Mesendoderm (in vitro differentiated cells): ENCODE measurements around the gene HDAC7.

ENCODE experiments used
- DNase-seq: peaks from one replicate; pipeline ENCODE4 v3.0.0; 2013
- H2AK5ac ChIP-seq: 2 replicates; pipeline ENCODE4 v1.6.1; 2013; ENCODE audit warnings: low read length, inconsistent platforms
- H2BK120ac ChIP-seq: 2 replicates; pipeline ENCODE4 v1.6.1; 2013; ENCODE audit warnings: low read depth, mild to moderate bottlenecking, low read length, moderate library complexity, mixed read lengths
- H2BK15ac ChIP-seq: replicated peaks from 2 replicates; pipeline ENCODE4 v1.6.1; 2013; ENCODE audit warnings: low read depth, mild to moderate bottlenecking, moderate library complexity
- H2BK5ac ChIP-seq: 2 replicates; pipeline ENCODE4 v1.6.1; 2013; ENCODE audit warnings: low read length, inconsistent platforms
- H3K18ac ChIP-seq: 2 replicates; pipeline ENCODE4 v1.6.1; 2013; ENCODE audit warnings: mild to moderate bottlenecking, low read length, mixed read lengths
- H3K23ac ChIP-seq: one replicate; pipeline ENCODE4 v1.6.1; 2013; ENCODE audit warnings: low read length
- H3K27ac ChIP-seq: 2 replicates; pipeline ENCODE4 v1.5.1; 2013; ENCODE audit warnings: low read depth, mild to moderate bottlenecking, inconsistent platforms, low read length, moderate library complexity
- H3K27me3 ChIP-seq: 2 replicates; pipeline ENCODE4 v1.6.1; 2013; ENCODE audit warnings: low read length, control low read depth, mild to moderate bottlenecking, inconsistent platforms; ENCODE audit not compliant: insufficient read depth, poor library complexity
- H3K36me3 ChIP-seq: 2 replicates; pipeline ENCODE4 v1.6.1; 2013; ENCODE audit warnings: low read length, inconsistent platforms; ENCODE audit not compliant: control insufficient read depth, insufficient read depth
- H3K4ac ChIP-seq: one replicate; pipeline ENCODE4 v1.6.1; 2013; ENCODE audit warnings: low read depth, mild to moderate bottlenecking, low read length, moderate library complexity
- H3K4me1 ChIP-seq: 2 replicates; pipeline ENCODE4 v1.6.1; 2013; ENCODE audit warnings: low read depth, low read length, inconsistent platforms; ENCODE audit not compliant: control insufficient read depth
- H3K4me2 ChIP-seq: 2 replicates; pipeline ENCODE4 v1.6.1; 2013; ENCODE audit warnings: low read length
- H3K4me3 ChIP-seq: 2 replicates; pipeline ENCODE4 v1.5.1; 2013; ENCODE audit warnings: mild to moderate bottlenecking, low read length
- H3K56ac ChIP-seq: one replicate; pipeline ENCODE4 v1.6.1; 2013; ENCODE audit warnings: low read length
- H3K79me1 ChIP-seq: 2 replicates; pipeline ENCODE4 v1.6.1; 2013; ENCODE audit warnings: low read length, inconsistent platforms
- H3K79me2 ChIP-seq: 2 replicates; pipeline ENCODE4 v1.6.1; 2013; ENCODE audit warnings: mild to moderate bottlenecking, low read length; ENCODE audit not compliant: control insufficient read depth, insufficient read depth
- H3K9ac ChIP-seq: 2 replicates; pipeline ENCODE4 v1.6.1; 2013; ENCODE audit warnings: low read length, inconsistent platforms
- H4K5ac ChIP-seq: one replicate; pipeline ENCODE4 v1.6.1; 2013; ENCODE audit warnings: low read length
- H4K8ac ChIP-seq: one replicate; pipeline ENCODE4 v1.6.1; 2013; ENCODE audit warnings: low read depth, mild to moderate bottlenecking, control low read depth, low read length, moderate library complexity
- WGBS: extraction: QIAGEN DNeasy Blood & Tissue Kit; methylation state at CpG from one replicate; pipeline ENCODE4 v1.1.7; 2013; ENCODE audit warnings: low lambda C conversion rate, missing lambda C conversion rate; ENCODE audit not compliant: insufficient coverage; ENCODE audit errors: extremely low coverage; 5-methylcytosine and 5-hydroxymethylcytosine counted together

HDAC7 gene

DNA sequence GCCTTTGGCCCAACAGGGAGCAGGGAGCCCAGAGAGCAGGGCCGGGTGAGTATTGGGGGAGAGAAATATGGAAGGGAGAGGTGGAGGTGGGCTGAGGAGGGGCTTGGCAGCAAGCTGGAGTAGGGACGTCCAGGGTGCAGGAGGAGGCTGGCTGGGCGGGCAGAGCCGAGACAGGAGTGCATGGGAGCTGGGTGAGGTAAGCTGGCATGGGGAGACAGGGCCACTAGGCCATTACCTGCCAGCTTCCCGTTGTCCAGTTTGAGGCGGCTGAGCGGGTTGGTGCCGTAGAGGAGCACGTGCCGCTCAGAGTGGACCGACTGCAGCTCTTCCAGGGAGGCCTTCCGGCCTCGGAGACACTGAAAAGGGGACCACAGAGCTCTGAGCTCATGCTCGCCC, 28.4 kb downstream of the HDAC7 start:
- no peak overlapping the region for H4K5ac ChIP-seq
- H3K4me2 ChIP-seq = no peak overlapping the region
- no peak overlapping the region for H4K8ac ChIP-seq
- no peaks in the 10 kb centered on the region for H3K4me1 ChIP-seq
- no peak overlapping the region for H3K27ac ChIP-seq
- H3K23ac ChIP-seq = no peak overlapping the region
- H3K36me3 ChIP-seq = peaks cover 38% of the 10 kb centered on the region
- H3K9ac ChIP-seq = no peak overlapping the region
- WGBS = no CpG with 5 or more reads among the region's 14 CpGs
- H3K79me1 ChIP-seq = no peaks in the 10 kb centered on the region
- no peaks in the 10 kb centered on the region for H3K27me3 ChIP-seq
- no peak overlapping the region for H3K18ac ChIP-seq
- H3K4ac ChIP-seq = no peak overlapping the region
- no peak overlapping the region for H2BK15ac ChIP-seq
- no peak overlapping the region for H2AK5ac ChIP-seq
- H2BK120ac ChIP-seq = no peak overlapping the region
- H3K56ac ChIP-seq = no peak overlapping the region
- DNase-seq = no peak
- H3K4me3 ChIP-seq = no peak overlapping the region
- H2BK5ac ChIP-seq = no peak overlapping the region
- no peaks in the 10 kb centered on the region for H3K79me2 ChIP-seq

DNA sequence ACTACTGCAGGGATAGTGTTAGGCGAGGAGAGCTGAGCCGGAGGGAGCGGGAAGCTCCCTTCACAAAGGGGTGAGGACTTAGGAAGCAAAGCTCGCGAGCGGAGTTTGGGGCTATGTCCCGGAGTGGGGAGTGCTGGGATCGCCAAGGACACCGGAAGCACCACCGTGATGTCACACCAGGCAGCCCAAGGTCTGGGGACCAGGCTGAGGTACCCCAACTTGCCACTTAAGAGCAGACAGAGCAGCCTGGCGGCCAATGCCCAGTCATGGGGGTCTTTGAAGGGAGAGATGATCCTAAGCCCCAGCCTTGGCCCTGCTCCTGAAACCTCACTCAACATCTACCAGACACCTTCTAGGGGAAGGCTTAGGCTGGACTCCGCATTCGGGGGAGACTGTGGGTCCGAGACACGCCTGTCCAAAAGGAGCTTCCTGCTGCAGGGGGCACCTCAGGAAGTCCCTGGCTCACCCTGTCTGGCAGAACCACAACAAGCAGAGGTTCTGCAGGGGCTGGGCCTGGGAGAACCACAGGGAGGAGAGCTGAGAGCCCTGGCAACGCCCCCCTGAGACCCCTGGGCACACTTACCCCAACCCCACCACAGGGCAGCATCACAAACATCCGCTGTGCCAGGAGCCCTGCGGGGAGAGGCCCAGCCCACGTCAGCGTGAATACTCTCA, 28.9 kb downstream of the HDAC7 start:
- Histone ChIP-seq H3K4ac (no peak overlapping the region), H3K23ac (no peak overlapping the region), H2BK5ac (no peak overlapping the region), H3K18ac (no peak overlapping the region), H3K36me3 (peaks cover 38% of the 10 kb centered on the region), H3K56ac (no peak overlapping the region), H2AK5ac (no peak overlapping the region), H3K4me2 (no peak overlapping the region), H3K4me3 (no peak overlapping the region), H3K79me2 (no peaks in the 10 kb centered on the region), H3K79me1 (no peaks in the 10 kb centered on the region), H3K9ac (no peak overlapping the region), H2BK15ac (no peak overlapping the region), H3K4me1 (no peaks in the 10 kb centered on the region), H3K27ac (no peak overlapping the region), H4K5ac (no peak overlapping the region), H2BK120ac (no peak overlapping the region), H3K27me3 (no peaks in the 10 kb centered on the region), H4K8ac (no peak overlapping the region)
- WGBS = no CpG with 5 or more reads among the region's 20 CpGs
- DNase-seq = no peak

DNA sequence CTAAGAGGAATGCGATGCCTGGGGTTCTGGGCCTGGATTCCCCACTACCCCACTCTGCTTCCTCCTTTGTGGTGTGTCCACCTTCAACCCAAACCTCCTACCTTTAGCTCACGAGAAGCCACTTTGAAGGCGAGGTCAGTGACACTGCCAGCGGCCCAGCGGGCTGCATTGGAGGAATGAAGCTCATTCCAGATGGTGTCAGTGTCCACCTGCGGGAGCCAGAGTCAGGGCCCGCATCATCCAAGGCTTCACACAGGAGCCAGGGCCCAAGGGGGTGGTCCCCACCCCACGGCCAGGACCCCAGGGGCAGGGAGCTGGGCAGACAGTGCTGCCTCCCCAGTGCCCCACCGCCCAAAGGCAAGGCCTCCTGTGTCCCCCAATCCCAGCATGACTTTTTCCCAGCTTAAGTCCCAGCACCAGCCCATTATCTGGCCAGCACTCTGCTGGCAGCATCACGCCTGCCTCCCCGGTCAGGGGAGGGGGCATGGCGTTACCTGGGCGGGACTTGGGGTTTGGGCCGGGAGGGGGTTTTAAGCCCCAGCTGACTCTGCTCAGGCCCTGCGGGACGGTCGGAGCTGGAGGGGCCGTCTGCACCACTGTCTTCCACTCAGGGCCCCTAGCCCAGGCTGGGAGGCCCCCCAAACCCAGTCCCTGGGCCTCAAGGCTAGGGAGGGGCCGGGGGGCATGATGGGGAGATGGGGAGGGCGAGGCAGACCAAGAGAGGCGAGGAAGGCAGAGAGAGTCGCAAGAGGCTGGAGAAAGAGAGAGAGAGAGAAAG, 29.8 kb downstream of the HDAC7 start:
- Histone ChIP-seq H3K4me1 (no peaks in the 10 kb centered on the region), H3K79me1 (no peaks in the 10 kb centered on the region), H3K4me3 (no peak overlapping the region), H3K27me3 (no peaks in the 10 kb centered on the region), H2BK120ac (no peak overlapping the region), H4K8ac (no peak overlapping the region), H4K5ac (no peak overlapping the region), H3K36me3 (peaks cover 45% of the 10 kb centered on the region), H2AK5ac (no peak overlapping the region), H3K4me2 (no peak overlapping the region), H3K4ac (no peak overlapping the region), H3K18ac (no peak overlapping the region), H3K56ac (no peak overlapping the region), H2BK15ac (no peak overlapping the region), H3K27ac (no peak overlapping the region), H3K9ac (no peak overlapping the region), H3K79me2 (no peaks in the 10 kb centered on the region), H2BK5ac (no peak overlapping the region), H3K23ac (no peak overlapping the region)
- no peak for DNase-seq
- no CpG with 5 or more reads among the region's 22 CpGs for WGBS

DNA sequence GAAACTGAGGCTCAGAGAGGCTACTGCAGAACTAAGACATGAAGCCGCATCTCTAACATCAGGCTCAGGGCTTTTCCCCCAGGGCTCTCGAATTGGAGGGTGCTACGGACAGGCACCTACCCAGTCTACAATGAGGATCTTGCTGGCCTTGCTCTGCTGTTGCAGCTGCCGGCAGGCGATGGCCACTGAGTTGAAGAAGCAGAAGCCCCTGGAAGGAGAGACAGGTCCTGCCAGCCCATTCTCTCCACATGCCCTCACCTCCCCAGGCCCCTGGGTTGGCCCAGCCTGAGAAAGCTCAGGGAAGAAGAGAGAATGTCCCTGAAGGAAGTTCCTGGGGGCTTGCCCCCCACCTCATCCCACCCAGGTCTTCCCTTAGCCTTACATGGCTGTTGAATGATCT, 30.6 kb downstream of the HDAC7 start:
- Histone ChIP-seq H2BK120ac (no peak overlapping the region), H4K8ac (no peak overlapping the region), H3K4me1 (no peaks in the 10 kb centered on the region), H3K79me1 (no peaks in the 10 kb centered on the region), H3K27ac (no peak overlapping the region), H2AK5ac (no peak overlapping the region), H3K9ac (no peak overlapping the region), H3K18ac (no peak overlapping the region), H2BK15ac (no peak overlapping the region), H3K27me3 (no peaks in the 10 kb centered on the region), H3K56ac (no peak overlapping the region), H3K79me2 (no peaks in the 10 kb centered on the region), H3K36me3 (peaks cover 40% of the 10 kb centered on the region), H4K5ac (no peak overlapping the region), H3K4ac (no peak overlapping the region), H3K4me2 (no peak overlapping the region), H2BK5ac (no peak overlapping the region), H3K23ac (no peak overlapping the region), H3K4me3 (no peak overlapping the region)
- no CpG with 5 or more reads among the region's 5 CpGs for WGBS
- DNase-seq = no peak

DNA sequence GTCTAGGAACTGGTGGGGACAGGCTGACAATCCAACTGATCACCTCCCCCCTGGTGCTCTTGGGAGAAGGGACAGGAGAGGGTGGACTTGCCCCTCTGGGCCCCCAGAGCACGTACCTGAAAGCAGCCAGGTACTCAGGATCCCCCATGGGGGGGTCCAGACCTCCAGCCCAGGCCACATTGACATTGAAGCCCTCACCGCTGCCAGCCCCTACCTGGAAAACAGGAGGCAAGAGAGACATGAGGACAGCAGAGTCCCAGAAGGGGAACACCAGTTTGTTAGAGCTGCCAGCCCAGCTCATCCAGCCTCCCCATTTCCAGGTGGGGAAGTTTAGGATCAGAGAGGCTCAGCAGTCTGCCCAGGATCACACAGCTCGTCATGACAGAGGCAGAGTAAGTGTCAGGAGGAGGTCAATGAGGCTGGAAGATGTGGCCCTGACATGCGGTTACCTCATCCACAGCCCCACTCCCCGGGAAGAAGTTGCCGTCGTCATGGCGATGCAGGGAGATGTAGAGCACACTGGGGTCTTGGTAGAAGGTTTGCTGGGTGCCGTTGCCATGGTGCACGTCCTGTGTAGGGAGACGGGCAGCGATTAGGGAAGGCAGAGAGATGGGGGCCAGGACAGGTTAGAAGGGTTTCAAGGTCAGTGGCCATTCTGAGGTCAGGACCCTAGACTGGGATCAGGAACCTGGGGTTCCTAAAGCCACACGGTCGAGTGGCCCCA, 31.9 kb downstream of the HDAC7 start:
- H3K27ac ChIP-seq = no peak overlapping the region
- no peak overlapping the region for H3K4me3 ChIP-seq
- no peak overlapping the region for H2BK5ac ChIP-seq
- H4K8ac ChIP-seq = no peak overlapping the region
- H4K5ac ChIP-seq = no peak overlapping the region
- H3K4me1 ChIP-seq = no peaks in the 10 kb centered on the region
- H2BK15ac ChIP-seq = no peak overlapping the region
- peaks cover 40% of the 10 kb centered on the region for H3K36me3 ChIP-seq
- no peak overlapping the region for H3K18ac ChIP-seq
- no peak overlapping the region for H3K4ac ChIP-seq
- H3K79me2 ChIP-seq = no peaks in the 10 kb centered on the region
- DNase-seq = no peak
- no peak overlapping the region for H2BK120ac ChIP-seq
- H3K79me1 ChIP-seq = no peaks in the 10 kb centered on the region
- no peak overlapping the region for H3K9ac ChIP-seq
- no peak overlapping the region for H3K56ac ChIP-seq
- H2AK5ac ChIP-seq = no peak overlapping the region
- no peak overlapping the region for H3K23ac ChIP-seq
- WGBS = no CpG with 5 or more reads among the region's 14 CpGs
- no peak overlapping the region for H3K4me2 ChIP-seq
- H3K27me3 ChIP-seq = no peaks in the 10 kb centered on the region
